SK-N-SH treated with all-trans-retinoic acid at 6 μM for 48 hours (cell line): ENCODE measurements around the gene RBMS1.

Experiments used
- ARNTL ChIP-seq: fragments of 450-650 bp; formaldehyde crosslinking; IDR thresholded peaks from 2 replicates; pipeline ENCODE4 v1.5.0; 2020; ENCODE audit warnings: low read depth, mild to moderate bottlenecking, moderate library complexity, borderline replicate concordance
- TF ChIP-seq, protein P1 (sequence below): fragments of 250-450 bp; sonication (Bioruptor Pico); IDR thresholded peaks from 2 replicates; pipeline ENCODE4 v1.5.1; 2020; ENCODE audit warnings: low read depth, mild to moderate bottlenecking, moderate library complexity
- TF ChIP-seq, protein P2 (sequence below): fragments of 250-450 bp; sonication (Bioruptor Pico); IDR thresholded peaks from 2 replicates; pipeline ENCODE4 v1.8.0; 2020; ENCODE audit warnings: mild to moderate bottlenecking, moderate library complexity, borderline replicate concordance

- TF ChIP-seq, protein P1, sequence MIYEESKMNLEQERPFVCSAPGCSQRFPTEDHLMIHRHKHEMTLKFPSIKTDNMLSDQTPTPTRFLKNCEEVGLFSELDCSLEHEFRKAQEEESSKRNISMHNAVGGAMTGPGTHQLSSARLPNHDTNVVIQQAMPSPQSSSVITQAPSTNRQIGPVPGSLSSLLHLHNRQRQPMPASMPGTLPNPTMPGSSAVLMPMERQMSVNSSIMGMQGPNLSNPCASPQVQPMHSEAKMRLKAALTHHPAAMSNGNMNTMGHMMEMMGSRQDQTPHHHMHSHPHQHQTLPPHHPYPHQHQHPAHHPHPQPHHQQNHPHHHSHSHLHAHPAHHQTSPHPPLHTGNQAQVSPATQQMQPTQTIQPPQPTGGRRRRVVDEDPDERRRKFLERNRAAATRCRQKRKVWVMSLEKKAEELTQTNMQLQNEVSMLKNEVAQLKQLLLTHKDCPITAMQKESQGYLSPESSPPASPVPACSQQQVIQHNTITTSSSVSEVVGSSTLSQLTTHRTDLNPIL (CRISPR knock-in tag) = no peak
- TF ChIP-seq, protein P2, sequence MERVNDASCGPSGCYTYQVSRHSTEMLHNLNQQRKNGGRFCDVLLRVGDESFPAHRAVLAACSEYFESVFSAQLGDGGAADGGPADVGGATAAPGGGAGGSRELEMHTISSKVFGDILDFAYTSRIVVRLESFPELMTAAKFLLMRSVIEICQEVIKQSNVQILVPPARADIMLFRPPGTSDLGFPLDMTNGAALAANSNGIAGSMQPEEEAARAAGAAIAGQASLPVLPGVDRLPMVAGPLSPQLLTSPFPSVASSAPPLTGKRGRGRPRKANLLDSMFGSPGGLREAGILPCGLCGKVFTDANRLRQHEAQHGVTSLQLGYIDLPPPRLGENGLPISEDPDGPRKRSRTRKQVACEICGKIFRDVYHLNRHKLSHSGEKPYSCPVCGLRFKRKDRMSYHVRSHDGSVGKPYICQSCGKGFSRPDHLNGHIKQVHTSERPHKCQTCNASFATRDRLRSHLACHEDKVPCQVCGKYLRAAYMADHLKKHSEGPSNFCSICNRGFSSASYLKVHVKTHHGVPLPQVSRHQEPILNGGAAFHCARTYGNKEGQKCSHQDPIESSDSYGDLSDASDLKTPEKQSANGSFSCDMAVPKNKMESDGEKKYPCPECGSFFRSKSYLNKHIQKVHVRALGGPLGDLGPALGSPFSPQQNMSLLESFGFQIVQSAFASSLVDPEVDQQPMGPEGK (CRISPR knock-in tag) = no peak
- no peak for TF ChIP-seq ARNTL
These were observed 198.7 kb downstream of the RBMS1 start for GRCh38 chr2:160294889-160295288.
